CD4-positive, alpha-beta T cell (primary cell): ENCODE data around the gene CCNJL. TPM values are rescaled to one million over a fixed set of nuclear protein-coding genes. Genes with fewer than 3 reads are reported as not detected.
A peak's percentile ranks its signal among the peaks of the same experiment; 100 is the strongest.

Experiments
- ATAC-seq: fragments of 200-7000 bp; cut with Tn5 transposase; one replicate; pipeline ENCODE4 v1.10.0; 2022; ENCODE audit warnings: mild to moderate bottlenecking; ENCODE audit not compliant: poor library complexity
- CTCF ChIA-PET: fragments of 350-600 bp; sonication (Branson Sonifier 250); formaldehyde crosslinking; loops from one replicate; lab custom pipeline; 2021; ENCODE audit warnings: antibody characterized with exemption, inconsistent platforms; lab: Charles Lee
- POLR2A ChIA-PET: fragments of 350-600 bp; sonication (Branson Sonifier 250); formaldehyde crosslinking; loops from one replicate; lab custom pipeline; 2021; ENCODE audit warnings: antibody characterized with exemption, inconsistent platforms; lab: Charles Lee
- DNase-seq, 14 experiments: peaks; one replicate each; pipeline ENCODE4 v3.0.0-alpha.2; 2013 to 2020; ENCODE audit warnings: mixed read lengths in 2 of 14
- H3K27ac ChIP-seq, 2 donors: one replicate each; pipeline versions ENCODE4 v1.5.1 to v1.7.0; 2013; ENCODE audit warnings: low read length in 2 of 2, low read depth in 1 of 2, mild to moderate bottlenecking in 1 of 2
- H3K27me3 ChIP-seq, 2 experiments: 1 replicate in 1 of 2; 2 replicates in 1 of 2; pipeline versions ENCODE4 v1.6.1 to v1.7.0; 2013; ENCODE audit warnings: low read length in 2 of 2, control low read depth in 1 of 2, mild to moderate bottlenecking in 1 of 2, moderate library complexity in 1 of 2; ENCODE audit not compliant: insufficient read depth in 2 of 2, control insufficient read depth in 1 of 2
- H3K36me3 ChIP-seq: one replicate; pipeline ENCODE4 v1.6.1; 2013; ENCODE audit warnings: low read length, control low read depth; ENCODE audit not compliant: insufficient read depth
- H3K4me1 ChIP-seq: one replicate; pipeline ENCODE4 v1.6.1; 2013; ENCODE audit warnings: low read length, control low read depth; ENCODE audit not compliant: insufficient read depth
- H3K4me3 ChIP-seq: one replicate; pipeline ENCODE4 v1.5.1; 2013; ENCODE audit warnings: mild to moderate bottlenecking, low read length, moderate library complexity
- H3K9me3 ChIP-seq, 2 experiments: 1 replicate in 1 of 2; 2 replicates in 1 of 2; pipeline versions ENCODE4 v1.6.1 to v1.7.0; 2013; ENCODE audit warnings: low read length in 2 of 2, mild to moderate bottlenecking in 2 of 2, control low read depth in 1 of 2, moderate library complexity in 1 of 2; ENCODE audit not compliant: control insufficient read depth in 1 of 2, insufficient read depth in 1 of 2
- H3K27ac Mint-ChIP-seq: one replicate; pipeline ENCODE4 v1.8.0; 2020; ENCODE audit warnings: mixed read lengths
- H3K27me3 Mint-ChIP-seq: one replicate; pipeline ENCODE4 v1.8.0; 2021; ENCODE audit warnings: mixed read lengths
- H3K36me3 Mint-ChIP-seq: one replicate; pipeline ENCODE4 v1.8.0; 2021; ENCODE audit warnings: low read depth, mixed read lengths
- H3K4me1 Mint-ChIP-seq: one replicate; pipeline ENCODE4 v1.8.0; 2021; ENCODE audit warnings: low read depth, mixed read lengths
- H3K4me3 Mint-ChIP-seq: one replicate; pipeline ENCODE4 v1.8.0; 2020; ENCODE audit warnings: mild to moderate bottlenecking, mixed read lengths
- H3K9me3 Mint-ChIP-seq: one replicate; pipeline ENCODE4 v1.8.0; 2020; ENCODE audit warnings: mixed read lengths
- intact Hi-C, 2 experiments: fragments of 100-400 bp; cut with DNase I in 1 of 2; cut with micrococcal nuclease in 1 of 2; formaldehyde crosslinking; loops; one replicate each; pipeline versions ENCODE4 v1.15.1 to v1.9.0; 2023 to 2025; cut with DNase I, micrococcal nuclease
- total RNA-seq, 174 experiments: library from RNA in 2 of 174; stranded (reverse) in 2 of 174; gene quantifications; one replicate each; pipeline ENCODE4 v1.2.3 and lab custom pipeline; 2021 to 2026
- TF ChIP-seq, protein P1 (sequence below): fragments of 200-600 bp; IDR thresholded peaks from one replicate; pipeline ENCODE4 v1.8.0; 2022; ENCODE audit warnings: antibody characterized with exemption, mild to moderate bottlenecking

The CCNJL gene
- total RNA-seq, 2 experiments from 2014 or later = not detected

DNA sequence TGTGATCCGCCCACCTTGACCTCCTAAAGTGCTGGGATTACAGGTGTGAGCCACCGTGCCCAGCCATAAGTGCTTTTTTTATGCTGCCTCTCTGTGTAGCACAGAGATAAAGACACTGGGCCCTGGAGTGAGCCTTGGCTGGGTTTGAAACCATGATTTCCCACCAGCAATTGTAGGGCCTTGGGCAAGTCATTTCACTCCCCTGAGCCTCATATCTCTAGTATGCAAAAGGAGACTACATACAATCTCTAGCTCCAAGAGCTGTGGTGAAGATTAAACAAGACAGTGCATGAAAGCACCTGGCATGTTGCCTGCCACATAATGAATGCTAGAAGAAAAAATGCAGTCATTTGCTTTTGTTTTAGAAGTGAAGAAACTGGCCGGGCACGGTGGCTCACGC is 79.1 kb downstream of the CCNJL start:
- no peaks in the 10 kb centered on the region for H3K9me3 Mint-ChIP-seq
- Histone ChIP-seq H3K4me3 (no peak overlapping the region), H3K4me1 (no peaks in the 10 kb centered on the region), H3K27ac (no peak overlapping the region), H3K27me3 (no peaks in the 10 kb centered on the region), H3K9me3 (no peaks in the 10 kb centered on the region), H3K36me3 (no peaks in the 10 kb centered on the region)
- ATAC-seq (no peak), DNase-seq (no peak)
- H3K27ac Mint-ChIP-seq = no peak overlapping the region
- POLR2A ChIA-PET = no interaction called here
- no peaks in the 10 kb centered on the region for H3K36me3 Mint-ChIP-seq
- no peaks in the 10 kb centered on the region for H3K27me3 Mint-ChIP-seq
- CTCF ChIA-PET = no interaction called here
- TF ChIP-seq, protein P1, sequence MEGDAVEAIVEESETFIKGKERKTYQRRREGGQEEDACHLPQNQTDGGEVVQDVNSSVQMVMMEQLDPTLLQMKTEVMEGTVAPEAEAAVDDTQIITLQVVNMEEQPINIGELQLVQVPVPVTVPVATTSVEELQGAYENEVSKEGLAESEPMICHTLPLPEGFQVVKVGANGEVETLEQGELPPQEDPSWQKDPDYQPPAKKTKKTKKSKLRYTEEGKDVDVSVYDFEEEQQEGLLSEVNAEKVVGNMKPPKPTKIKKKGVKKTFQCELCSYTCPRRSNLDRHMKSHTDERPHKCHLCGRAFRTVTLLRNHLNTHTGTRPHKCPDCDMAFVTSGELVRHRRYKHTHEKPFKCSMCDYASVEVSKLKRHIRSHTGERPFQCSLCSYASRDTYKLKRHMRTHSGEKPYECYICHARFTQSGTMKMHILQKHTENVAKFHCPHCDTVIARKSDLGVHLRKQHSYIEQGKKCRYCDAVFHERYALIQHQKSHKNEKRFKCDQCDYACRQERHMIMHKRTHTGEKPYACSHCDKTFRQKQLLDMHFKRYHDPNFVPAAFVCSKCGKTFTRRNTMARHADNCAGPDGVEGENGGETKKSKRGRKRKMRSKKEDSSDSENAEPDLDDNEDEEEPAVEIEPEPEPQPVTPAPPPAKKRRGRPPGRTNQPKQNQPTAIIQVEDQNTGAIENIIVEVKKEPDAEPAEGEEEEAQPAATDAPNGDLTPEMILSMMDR = no peak
- H3K4me1 Mint-ChIP-seq = no peaks in the 10 kb centered on the region
- intact Hi-C loops = no loop called here
- no peak overlapping the region for H3K4me3 Mint-ChIP-seq

DNA sequence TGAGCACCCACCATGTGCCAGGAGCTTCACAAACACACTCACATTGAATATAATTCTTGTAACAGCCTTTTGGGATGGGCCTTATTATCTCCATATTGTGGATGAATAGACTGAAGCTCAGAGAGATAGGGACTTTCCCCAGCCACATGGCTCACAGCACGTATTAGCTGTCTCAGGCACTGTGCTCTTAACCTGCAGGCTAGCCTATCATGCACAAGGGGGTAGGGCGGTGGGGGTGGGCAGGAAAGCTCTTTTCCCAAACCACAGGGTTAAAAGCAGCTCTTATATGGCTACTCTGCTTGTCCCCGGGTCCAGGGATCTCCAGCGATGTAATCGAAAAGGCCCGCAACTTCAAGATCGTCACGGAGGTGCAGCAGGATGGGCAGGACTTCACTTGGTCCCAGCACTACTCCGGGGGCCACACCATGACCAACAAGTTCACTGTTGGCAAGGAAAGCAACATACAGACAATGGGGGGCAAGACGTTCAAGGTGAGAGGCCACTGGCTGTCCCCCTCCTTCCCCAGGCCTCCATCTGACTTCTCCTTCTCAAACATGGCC is 80.5 kb downstream of the CCNJL start:
- ATAC-seq = no peak
- TF ChIP-seq, protein P1 = no peak
- Mint-ChIP-seq H3K9me3 (no peaks in the 10 kb centered on the region), H3K36me3 (no peaks in the 10 kb centered on the region), H3K4me1 (no peaks in the 10 kb centered on the region), H3K27ac (no peak overlapping the region), H3K27me3 (no peaks in the 10 kb centered on the region), H3K4me3 (no peak overlapping the region)
- intact Hi-C loops = no loop called here
- no peaks in the 10 kb centered on the region for H3K4me1 ChIP-seq
- POLR2A ChIA-PET = no interaction called here
- no peak for DNase-seq
- CTCF ChIA-PET = no interaction called here
- H3K27me3 ChIP-seq = no peaks in the 10 kb centered on the region
- H3K27ac ChIP-seq = no peak overlapping the region
- no peaks in the 10 kb centered on the region for H3K36me3 ChIP-seq
- no peaks in the 10 kb centered on the region for H3K9me3 ChIP-seq
- H3K4me3 ChIP-seq = no peak overlapping the region

DNA sequence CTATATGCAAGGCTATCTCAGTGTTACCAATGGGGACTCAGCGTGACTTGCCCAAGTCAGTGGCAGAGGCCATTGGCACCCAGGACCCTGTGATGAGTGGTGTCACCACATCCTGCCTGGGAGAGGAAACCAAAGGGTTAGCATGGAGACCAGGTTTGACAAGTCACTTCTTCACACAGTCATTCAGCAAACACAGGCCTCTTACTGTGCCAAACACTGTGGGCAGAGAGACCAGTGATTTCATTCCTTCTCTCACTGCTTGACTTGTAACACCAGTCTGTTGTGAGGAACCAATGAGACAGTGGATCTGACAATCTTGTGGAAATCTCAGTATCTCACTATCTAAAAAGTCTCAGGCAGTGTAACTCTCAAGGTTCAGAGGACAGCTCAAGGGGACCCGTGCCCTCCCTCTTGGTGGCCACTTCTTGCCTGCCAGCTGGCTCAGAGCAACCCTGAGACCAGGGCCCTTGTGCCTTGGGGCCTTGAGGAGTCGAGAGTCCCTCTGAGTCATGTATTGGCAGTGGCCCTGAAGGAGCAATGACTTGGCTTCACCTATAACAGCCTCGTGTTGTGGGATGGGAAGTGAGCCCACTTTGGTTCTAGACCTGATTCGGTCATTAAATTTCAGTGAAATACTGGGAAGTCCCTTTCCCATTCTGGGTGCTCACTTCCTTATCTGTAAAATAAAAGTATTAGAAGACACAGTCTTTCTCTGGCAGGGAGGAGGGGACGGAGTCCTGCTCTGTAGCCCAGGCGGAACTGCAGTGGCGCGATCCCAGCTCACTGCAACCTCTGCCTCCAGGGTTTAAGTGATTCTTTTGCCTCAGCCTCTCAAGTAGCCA is 81.5 kb downstream of the CCNJL start:
- Histone ChIP-seq H3K27ac (no peak overlapping the region), H3K9me3 (no peaks in the 10 kb centered on the region), H3K36me3 (no peaks in the 10 kb centered on the region), H3K27me3 (no peaks in the 10 kb centered on the region), H3K4me1 (no peaks in the 10 kb centered on the region), H3K4me3 (no peak overlapping the region)
- ChIA-PET POLR2A (no interaction called here), CTCF (no interaction called here)
- DNase-seq (peak in 3 of 14 experiments; percentile 1 to 62 (median 46)), ATAC-seq (no peak)
- H3K36me3 Mint-ChIP-seq = no peaks in the 10 kb centered on the region
- TF ChIP-seq, protein P1 = no peak
- intact Hi-C loops = no loop called here
- H3K9me3 Mint-ChIP-seq = no peaks in the 10 kb centered on the region
- H3K27me3 Mint-ChIP-seq = no peaks in the 10 kb centered on the region
- H3K27ac Mint-ChIP-seq = no peak overlapping the region
- no peak overlapping the region for H3K4me3 Mint-ChIP-seq
- no peaks in the 10 kb centered on the region for H3K4me1 Mint-ChIP-seq
